IMR-90 (cell line): ENCODE results near the gene NRL. TPM values are rescaled to one million over a fixed set of nuclear protein-coding genes. Genes with fewer than 3 reads are reported as not detected.
A peak's percentile ranks its signal among the peaks of the same experiment; 100 is the strongest.

Experiments used
- ATAC-seq: fragments of 200-7000 bp; cut with Tn5 transposase; 2 replicates; pipeline ENCODE4 v1.9.1; 2020; ENCODE audit warnings: low read depth, mild to moderate bottlenecking, moderate library complexity
- BruUV-seq: library from RNA; stranded (reverse); fragments of 400-500 nt; replicated peaks from 2 replicates; lab custom pipeline; 2021; lab: Mats Ljungman, UMichigan
- CTCF ChIA-PET: fragments of 300-600 bp; formaldehyde crosslinking; extraction: SDS; loops from one replicate; lab custom pipeline; 2021; ENCODE audit warnings: antibody characterized with exemption; lab: Yijun Ruan, JAX
- POLR2A ChIA-PET: fragments of 300-600 bp; sonication (Branson Sonifier 250); formaldehyde crosslinking; loops from one replicate; lab custom pipeline; 2022; ENCODE audit warnings: antibody characterized with exemption; ENCODE audit not compliant: unreplicated experiment; lab: Charles Lee
- DNase-seq: peaks from one replicate; pipeline ENCODE4 v3.0.0; 2013
- H2AFZ ChIP-seq: replicated peaks from 2 replicates; pipeline ENCODE3; 2013; ENCODE audit warnings: low read length, mild to moderate bottlenecking; ENCODE audit not compliant: poor library complexity
- H2AK5ac ChIP-seq: 2 replicates; pipeline ENCODE4 v1.6.1; 2013; ENCODE audit warnings: low read depth, low read length, inconsistent platforms
- H2AK9ac ChIP-seq: replicated peaks from 2 replicates; pipeline ENCODE3; 2013; ENCODE audit warnings: mild to moderate bottlenecking, low read depth, low read length, moderate library complexity; ENCODE audit not compliant: poor library complexity
- H2BK120ac ChIP-seq: 2 replicates; pipeline ENCODE4 v1.6.1; 2013; ENCODE audit warnings: low read depth, low read length, inconsistent platforms
- H2BK15ac ChIP-seq: 3 replicates; pipeline ENCODE4 v1.6.1; 2013; ENCODE audit warnings: low read depth, low read length, inconsistent platforms
- H2BK20ac ChIP-seq: 2 replicates; pipeline ENCODE4 v1.6.1; 2013; ENCODE audit warnings: low read depth, mild to moderate bottlenecking, inconsistent platforms, low read length, moderate library complexity
- H2BK5ac ChIP-seq: 2 replicates; pipeline ENCODE4 v1.6.1; 2013; ENCODE audit warnings: mild to moderate bottlenecking, low read depth, low read length, inconsistent platforms; ENCODE audit not compliant: poor library complexity, severe bottlenecking
- H3K14ac ChIP-seq: replicated peaks from 2 replicates; pipeline ENCODE4 v1.6.1; 2013; ENCODE audit warnings: low read depth, low read length, inconsistent platforms
- H3K18ac ChIP-seq: 2 replicates; pipeline ENCODE4 v1.6.1; 2013; ENCODE audit warnings: low read depth, low read length, control low read depth
- H3K23ac ChIP-seq: 2 replicates; pipeline ENCODE4 v1.6.1; 2013; ENCODE audit warnings: low read depth, low read length, inconsistent platforms
- H3K27ac ChIP-seq: 2 replicates; pipeline ENCODE4 v1.5.1; 2013; ENCODE audit warnings: mild to moderate bottlenecking, control low read depth, low read length; ENCODE audit not compliant: insufficient read depth
- H3K27me3 ChIP-seq: 2 replicates; pipeline ENCODE4 v1.6.1; 2013; ENCODE audit warnings: low read length; ENCODE audit not compliant: control insufficient read depth, insufficient read depth
- H3K36me3 ChIP-seq: 2 replicates; pipeline ENCODE4 v1.6.1; 2013; ENCODE audit warnings: low read length, mixed read lengths; ENCODE audit not compliant: control insufficient read depth, insufficient read depth
- H3K4ac ChIP-seq: 2 replicates; pipeline ENCODE4 v1.6.1; 2013; ENCODE audit warnings: low read depth, low read length, inconsistent platforms
- H3K4me1 ChIP-seq: 2 replicates; pipeline ENCODE4 v1.6.1; 2013; ENCODE audit warnings: low read length, mixed read lengths; ENCODE audit not compliant: control insufficient read depth, insufficient read depth
- H3K4me2 ChIP-seq: 2 replicates; pipeline ENCODE4 v1.6.1; 2013; ENCODE audit warnings: low read depth, mild to moderate bottlenecking, control low read depth, low read length, moderate library complexity
- H3K4me3 ChIP-seq: 2 replicates; pipeline ENCODE4 v1.5.1; 2013; ENCODE audit warnings: low read depth, mild to moderate bottlenecking, control low read depth, low read length, moderate library complexity; ENCODE audit not compliant: insufficient read depth
- H3K56ac ChIP-seq: 2 replicates; pipeline ENCODE4 v1.6.1; 2013; ENCODE audit warnings: low read length, inconsistent platforms; ENCODE audit not compliant: insufficient read depth; ENCODE audit errors: extremely low read depth
- H3K79me1 ChIP-seq, 2 experiments: 2 replicates each; pipeline ENCODE4 v1.6.1; 2013; ENCODE audit warnings: low read length in 2 of 2, inconsistent platforms in 1 of 2, low read depth in 1 of 2
- H3K9ac ChIP-seq: 2 replicates; pipeline ENCODE4 v1.6.1; 2013; ENCODE audit warnings: low read depth, low read length, control low read depth
- H3K9me1 ChIP-seq: 2 replicates; pipeline ENCODE4 v1.6.1; 2013; ENCODE audit warnings: low read length, inconsistent platforms; ENCODE audit not compliant: insufficient read depth
- H3K9me3 ChIP-seq: 2 replicates; pipeline ENCODE4 v1.6.1; 2013; ENCODE audit warnings: low read length; ENCODE audit not compliant: control insufficient read depth, insufficient read depth
- H4K20me1 ChIP-seq: 2 replicates; pipeline ENCODE4 v1.6.1; 2013; ENCODE audit warnings: low read length, inconsistent platforms; ENCODE audit not compliant: insufficient read depth
- H4K5ac ChIP-seq: 2 replicates; pipeline ENCODE4 v1.6.1; 2013; ENCODE audit warnings: mild to moderate bottlenecking, low read depth, low read length, control low read depth
- H4K8ac ChIP-seq, 2 experiments: 2 replicates each; pipeline ENCODE4 v1.6.1; 2013; ENCODE audit warnings: low read depth in 2 of 2, low read length in 2 of 2, control low read depth in 1 of 2, inconsistent platforms in 1 of 2
- H4K91ac ChIP-seq: 2 replicates; pipeline ENCODE4 v1.6.1; 2013; ENCODE audit warnings: low read depth, low read length, inconsistent platforms; ENCODE audit not compliant: insufficient read depth
- BHLHE40 ChIP-seq: fragments of 150-350 bp; IDR thresholded peaks from 2 replicates; pipeline ENCODE4 v1.6.1; 2016; ENCODE audit warnings: mild to moderate bottlenecking, low read depth, low read length
- WGBS, 2 experiments: methylation state at CpG; one replicate each; pipeline versions ENCODE4 v1.1.5 to v1.1.7; 2013; ENCODE audit warnings: missing lambda C conversion rate in 2 of 2; ENCODE audit not compliant: insufficient read length in 1 of 2; ENCODE audit errors: extremely low coverage in 2 of 2; 5-methylcytosine and 5-hydroxymethylcytosine counted together
- dilution Hi-C: fragments of 300-500 bp; cut with HindIII; formaldehyde crosslinking; loops from one replicate; pipeline ENCODE4 v1.14.3; 2018; ENCODE audit warnings: low sequenced_read_pairs; ENCODE audit not compliant: unreplicated experiment
- in situ Hi-C: fragments of 300-500 bp; cut with MboI; formaldehyde crosslinking; loops from 3 replicates; pipeline ENCODE4 v1.14.3; 2019; ENCODE audit warnings: low sequenced_read_pairs, inconsistent platforms, mixed read lengths
- intact Hi-C: fragments of 100-400 bp; cut with micrococcal nuclease; formaldehyde crosslinking; loops from 2 replicates; pipeline ENCODE4 v1.10.0; 2022
- polyA plus RNA-seq, 3 experiments: library from polyadenylated mRNA; depleted of rRNA; stranded (reverse); fragments of >200 nt; gene quantifications; 2 replicates each; pipeline ENCODE4 v1.2.3, GENCODE V29; 2012; ENCODE audit warnings: low replicate concordance in 1 of 3
- total RNA-seq: library from RNA; depleted of rRNA; stranded (reverse); fragments of >200 nt; gene quantifications from 2 replicates; pipeline ENCODE4 v1.2.3, GENCODE V29; 2012
- TF ChIP-seq, protein P1 (sequence below): fragments of 150-350 bp; IDR thresholded peaks from 2 replicates; pipeline ENCODE4 v1.6.1; 2017; ENCODE audit warnings: mild to moderate bottlenecking, antibody characterized with exemption, low read length, low read depth

Gene NRL
- total and polyA plus RNA-seq, 2 of the 4 experiments (the other 2 are of a cell fraction) = 0.18 to 0.70 TPM

DNA sequence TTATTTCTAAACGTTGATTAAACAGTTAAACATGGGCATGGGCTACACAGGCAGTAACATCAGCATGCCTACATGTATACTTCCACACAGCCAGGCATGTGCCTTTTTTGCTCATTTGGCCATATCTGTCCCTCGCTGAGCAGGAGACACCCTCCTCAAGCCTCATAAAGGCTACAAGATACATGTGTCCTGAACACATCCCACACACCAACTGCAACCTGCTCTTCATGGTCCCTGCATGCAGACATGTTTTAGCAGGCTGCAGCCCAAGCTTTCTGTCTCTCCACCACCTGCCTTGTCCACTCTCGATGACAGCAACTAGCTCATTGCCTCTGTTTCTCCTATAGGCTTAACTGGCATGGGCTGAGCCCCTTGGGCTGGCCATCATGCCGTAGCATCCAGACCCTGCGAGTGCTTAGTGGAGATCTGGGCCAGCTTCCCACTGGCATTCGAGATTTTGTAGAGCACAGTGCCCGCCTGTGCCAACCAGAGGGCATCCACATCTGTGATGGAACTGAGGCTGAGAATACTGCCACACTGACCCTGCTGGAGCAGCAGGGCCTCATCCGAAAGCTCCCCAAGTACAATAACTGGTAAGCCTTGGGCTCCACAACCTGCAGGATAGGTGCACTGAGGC lies 18.1 kb downstream of the NRL start:
- no peaks in the 10 kb centered on the region for H3K27me3 ChIP-seq
- no peak overlapping the region for H2BK15ac ChIP-seq
- dilution Hi-C loops = no loop called here
- no peak overlapping the region for H2AK9ac ChIP-seq
- no peak for TF ChIP-seq BHLHE40
- TF ChIP-seq, protein P1, sequence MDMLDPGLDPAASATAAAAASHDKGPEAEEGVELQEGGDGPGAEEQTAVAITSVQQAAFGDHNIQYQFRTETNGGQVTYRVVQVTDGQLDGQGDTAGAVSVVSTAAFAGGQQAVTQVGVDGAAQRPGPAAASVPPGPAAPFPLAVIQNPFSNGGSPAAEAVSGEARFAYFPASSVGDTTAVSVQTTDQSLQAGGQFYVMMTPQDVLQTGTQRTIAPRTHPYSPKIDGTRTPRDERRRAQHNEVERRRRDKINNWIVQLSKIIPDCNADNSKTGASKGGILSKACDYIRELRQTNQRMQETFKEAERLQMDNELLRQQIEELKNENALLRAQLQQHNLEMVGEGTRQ = no peak
- in situ Hi-C loops = loop anchor here (10.0 kb wide), 1 partner anchor 122 kb away; no protein-coding TSS in a partner anchor
- intact Hi-C loops = no loop called here
- no peak overlapping the region for H4K5ac ChIP-seq
- no peak overlapping the region for H3K4me2 ChIP-seq
- H2BK120ac ChIP-seq = no peak overlapping the region
- ChIA-PET POLR2A (no interaction called here), CTCF (interaction anchor here (0.6 to 1.0 kb wide), 2 partner anchors 12 kb away, joined by 4 to 9 read pairs; no protein-coding TSS in a partner anchor)
- H3K9ac ChIP-seq = no peak overlapping the region
- no peaks in the 10 kb centered on the region for H3K9me3 ChIP-seq
- WGBS, 2 experiments = 95% methylated on average over 6 of the region's 8 CpGs; no CpG with 5 or more reads in 1 of the 2 experiments
- no peak overlapping the region for H2AFZ ChIP-seq
- peaks cover 8% of the 10 kb centered on the region for H3K4me1 ChIP-seq
- H2BK20ac ChIP-seq = no peak overlapping the region
- H4K8ac ChIP-seq = no peak overlapping the region
- H3K36me3 ChIP-seq = peaks cover 27% of the 10 kb centered on the region
- DNase-seq = no peak
- no peak overlapping the region for H3K23ac ChIP-seq
- peak overlapping the region; percentile 1; the same call in 1 of the 2 replicates for H2AK5ac ChIP-seq
- BruUV-seq = no TSS peak
- H3K18ac ChIP-seq = no peak overlapping the region
- no peak overlapping the region for H3K56ac ChIP-seq
- H2BK5ac ChIP-seq = no peak overlapping the region
- peaks cover 16% of the 10 kb centered on the region for H3K9me1 ChIP-seq
- H3K14ac ChIP-seq = no peak overlapping the region
- no peak overlapping the region; the same call in 1 of the 2 replicates for H3K4ac ChIP-seq
- peaks cover 16 to 41% of the 10 kb centered on the region in 2 experiments for H3K79me1 ChIP-seq
- H3K4me3 ChIP-seq = no peak overlapping the region
- H3K27ac ChIP-seq = no peak overlapping the region
- peaks cover 19% of the 10 kb centered on the region; the same call in 1 of the 2 replicates for H4K20me1 ChIP-seq
- ATAC-seq = no peak
- no peak overlapping the region for H4K91ac ChIP-seq
